ENCODE data around the gene HRH2. TPM values are rescaled to one million over a fixed set of nuclear protein-coding genes. Genes with fewer than 3 reads are reported as not detected.

HRH2 gene
- total RNA-seq, 2 donors from 2014 or later, result 0.78 TPM; not detected in 1

DNA sequence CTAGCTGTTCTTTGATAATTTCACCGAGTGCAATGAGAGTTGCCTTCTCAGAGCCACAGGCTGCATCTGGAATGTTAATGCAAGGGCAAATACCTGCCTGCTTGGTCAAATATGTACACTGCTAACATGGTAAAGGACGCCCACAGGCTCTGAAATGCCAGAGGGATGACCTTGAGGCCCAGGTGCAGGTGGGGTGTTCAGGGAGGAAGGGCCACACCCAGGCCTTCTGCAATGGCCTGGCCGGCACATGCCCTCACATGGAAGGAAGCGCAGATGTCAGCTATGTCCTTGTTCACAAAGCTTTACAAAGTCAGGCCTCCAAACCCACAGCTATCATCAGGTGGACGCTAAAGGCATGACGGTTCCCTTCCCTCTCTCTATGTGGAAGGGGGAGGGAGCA lies 48.6 kb downstream of the HRH2 start:
- Histone ChIP-seq H3K27me3 (no peaks in the 10 kb centered on the region), H3K4me1 (peaks cover 9% of the 10 kb centered on the region), H3K4me3 (no peak overlapping the region), H3K9me3 (no peaks in the 10 kb centered on the region), H3K27ac (no peak overlapping the region), H3K36me3 (replicated peaks in 1 of 2; ENCODE audit: insufficient read depth in 1 of 2, low read depth in 2 of 2) (no peaks in the 10 kb centered on the region)
- TF ChIP-seq, protein P1, sequence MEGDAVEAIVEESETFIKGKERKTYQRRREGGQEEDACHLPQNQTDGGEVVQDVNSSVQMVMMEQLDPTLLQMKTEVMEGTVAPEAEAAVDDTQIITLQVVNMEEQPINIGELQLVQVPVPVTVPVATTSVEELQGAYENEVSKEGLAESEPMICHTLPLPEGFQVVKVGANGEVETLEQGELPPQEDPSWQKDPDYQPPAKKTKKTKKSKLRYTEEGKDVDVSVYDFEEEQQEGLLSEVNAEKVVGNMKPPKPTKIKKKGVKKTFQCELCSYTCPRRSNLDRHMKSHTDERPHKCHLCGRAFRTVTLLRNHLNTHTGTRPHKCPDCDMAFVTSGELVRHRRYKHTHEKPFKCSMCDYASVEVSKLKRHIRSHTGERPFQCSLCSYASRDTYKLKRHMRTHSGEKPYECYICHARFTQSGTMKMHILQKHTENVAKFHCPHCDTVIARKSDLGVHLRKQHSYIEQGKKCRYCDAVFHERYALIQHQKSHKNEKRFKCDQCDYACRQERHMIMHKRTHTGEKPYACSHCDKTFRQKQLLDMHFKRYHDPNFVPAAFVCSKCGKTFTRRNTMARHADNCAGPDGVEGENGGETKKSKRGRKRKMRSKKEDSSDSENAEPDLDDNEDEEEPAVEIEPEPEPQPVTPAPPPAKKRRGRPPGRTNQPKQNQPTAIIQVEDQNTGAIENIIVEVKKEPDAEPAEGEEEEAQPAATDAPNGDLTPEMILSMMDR (IDR thresholded peaks at IDR 0.05), result no peak
- no peak for TF ChIP-seq POLR2A (IDR thresholded peaks at IDR 0.05)
- DNase-seq (peak; percentile 9 to 63 (median 53)), ATAC-seq (no peak)
- 19 to 23% methylated on average over 6 of the region's 6 CpGs for WGBS, 2 donors
- intact Hi-C loops (cut with DNase I), result no loop called here

DNA sequence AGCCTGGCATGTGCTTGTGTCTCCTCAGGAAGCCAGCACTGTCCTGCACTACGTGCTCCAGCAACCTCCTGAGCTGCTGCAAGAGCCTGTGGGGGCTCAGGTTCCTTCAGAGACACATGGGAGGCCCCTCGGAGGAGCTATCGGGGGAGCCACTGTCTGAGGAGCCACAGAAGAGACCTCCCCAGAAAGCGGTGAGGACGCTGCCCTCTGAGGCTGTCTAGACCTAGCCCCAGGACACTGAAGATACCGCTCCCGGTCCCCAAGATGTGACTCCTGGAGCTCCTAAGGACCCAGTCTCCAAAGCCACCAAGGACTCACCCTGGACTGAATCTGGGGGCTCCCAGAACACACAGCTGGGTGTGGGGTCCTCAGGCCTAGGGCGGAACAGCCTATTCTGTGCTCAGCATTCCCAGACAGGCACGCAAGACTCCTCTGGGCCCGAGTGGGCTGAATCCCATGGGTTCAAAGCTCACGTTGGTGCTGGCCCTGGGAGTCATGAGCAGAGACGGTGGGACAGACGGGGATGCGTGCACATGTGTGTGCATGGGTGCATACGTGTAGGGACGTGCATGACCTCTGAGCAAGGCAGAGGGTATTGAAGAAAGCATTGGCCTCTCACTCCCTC lies 50.0 kb downstream of the HRH2 start:
- DNase-seq (peak in 1 of 4 donors; percentile 4), ATAC-seq (no peak)
- no peak for TF ChIP-seq POLR2A (IDR thresholded peaks at IDR 0.05)
- TF ChIP-seq, protein P1 (IDR thresholded peaks at IDR 0.05), result no peak
- no peak overlapping the region for H3K27ac ChIP-seq
- no peaks in the 10 kb centered on the region for H3K36me3 ChIP-seq (replicated peaks in 1 of 2; ENCODE audit: insufficient read depth in 1 of 2, low read depth in 2 of 2)
- no peaks in the 10 kb centered on the region for H3K9me3 ChIP-seq
- H3K4me1 ChIP-seq, result peaks cover 9% of the 10 kb centered on the region
- H3K27me3 ChIP-seq, result no peaks in the 10 kb centered on the region
- no peak overlapping the region for H3K4me3 ChIP-seq
- 92 to 96% methylated on average over 8 to 16 of the region's 16 CpGs for WGBS, 2 donors
- intact Hi-C loops (cut with DNase I), result no loop called here

DNA sequence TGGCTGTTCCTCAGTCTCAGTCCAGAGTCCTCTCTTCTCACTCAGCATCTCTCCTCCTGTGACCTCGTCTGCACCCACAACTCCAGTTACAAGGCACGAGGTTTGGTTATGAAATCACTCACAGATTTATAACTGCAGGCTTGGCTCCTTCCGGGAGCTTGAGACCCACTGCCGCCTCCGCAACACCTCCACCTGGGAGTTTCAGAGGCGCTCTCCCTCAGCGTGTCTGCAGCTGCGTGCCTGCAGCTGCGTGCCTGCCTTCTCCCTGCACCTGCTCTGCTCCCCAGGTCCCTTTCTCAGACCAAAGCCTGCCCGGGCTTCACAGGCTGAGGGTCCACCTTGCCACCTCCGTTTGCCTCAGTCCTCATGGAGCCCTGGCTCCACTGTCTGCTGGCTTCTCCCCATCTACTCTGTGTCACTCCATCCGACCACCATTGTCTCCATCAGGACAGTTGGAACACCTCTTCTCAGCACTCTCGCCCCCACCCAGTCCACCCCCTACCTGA lies 51.5 kb downstream of the HRH2 start:
- Histone ChIP-seq H3K27ac (no peak overlapping the region), H3K4me3 (no peak overlapping the region), H3K9me3 (peaks cover 0 to 6% (median 0%) of the 10 kb centered on the region in 3 donors), H3K36me3 (replicated peaks in 1 of 2; ENCODE audit: insufficient read depth in 1 of 2, low read depth in 2 of 2) (no peaks in the 10 kb centered on the region), H3K27me3 (no peaks in the 10 kb centered on the region), H3K4me1 (peaks cover 9% of the 10 kb centered on the region)
- intact Hi-C loops (cut with DNase I), result no loop called here
- TF ChIP-seq, protein P1 (IDR thresholded peaks at IDR 0.05), result no peak
- TF ChIP-seq POLR2A (IDR thresholded peaks at IDR 0.05), result no peak
- 78% methylated on average over 13 of the region's 13 CpGs for WGBS, 2 donors
- peak in 1 of 4 donors; percentile 2 for DNase-seq
- no peak for ATAC-seq

DNA sequence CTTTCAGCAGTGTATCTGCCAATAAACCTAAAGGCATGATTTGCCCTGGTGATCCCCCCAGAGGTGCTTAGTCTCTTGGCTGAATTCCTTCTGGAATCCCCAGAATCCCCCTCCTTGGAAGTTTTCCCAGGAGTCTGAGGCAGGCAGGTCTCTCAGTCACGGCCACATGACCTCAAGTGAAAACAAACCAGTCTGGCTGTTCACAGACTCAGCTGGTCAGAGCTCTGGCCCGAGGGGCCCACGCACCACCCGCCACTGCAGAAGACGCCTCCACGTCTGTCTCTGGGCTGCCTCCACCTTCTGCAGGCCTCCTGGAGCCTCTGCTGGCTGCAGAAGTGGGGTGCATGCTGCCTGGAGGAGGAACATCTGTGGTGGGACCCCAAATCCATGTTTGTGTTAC lies 52.5 kb downstream of the HRH2 start:
- WGBS, 2 donors, result 95 to 100% methylated on average over 5 to 6 of the region's 6 CpGs
- ATAC-seq (no peak), DNase-seq (no peak)
- Histone ChIP-seq H3K27me3 (no peaks in the 10 kb centered on the region), H3K36me3 (replicated peaks in 1 of 2; ENCODE audit: insufficient read depth in 1 of 2, low read depth in 2 of 2) (no peaks in the 10 kb centered on the region), H3K4me1 (peaks cover 9% of the 10 kb centered on the region), H3K4me3 (no peak overlapping the region), H3K27ac (no peak overlapping the region), H3K9me3 (peaks cover 0 to 7% (median 0%) of the 10 kb centered on the region in 3 donors)
- TF ChIP-seq, protein P1 (IDR thresholded peaks at IDR 0.05), result no peak
- TF ChIP-seq POLR2A (IDR thresholded peaks at IDR 0.05), result no peak
- intact Hi-C loops (cut with DNase I), result loop anchor here (5.0 kb wide), 1 partner anchor 178 kb away; no protein-coding TSS in a partner anchor

DNA sequence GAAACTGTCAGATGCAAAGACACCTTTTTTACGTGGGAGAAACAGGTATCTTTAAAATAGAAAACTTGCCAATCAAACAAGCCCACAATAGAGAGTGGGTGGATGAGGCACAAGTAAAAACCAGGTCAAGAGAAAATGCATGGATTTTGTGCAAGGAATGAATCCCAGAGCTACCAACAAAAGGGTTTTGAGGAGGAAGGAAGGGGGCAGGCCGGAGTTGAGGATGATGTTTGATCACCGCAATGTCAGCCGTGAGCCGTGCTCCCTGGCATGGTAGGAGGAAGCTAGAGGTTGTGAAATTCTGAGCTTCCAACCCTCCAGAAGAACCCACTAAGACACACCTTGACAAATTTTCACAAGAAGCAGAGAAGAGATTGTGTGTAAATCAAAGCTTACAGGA lies 53.2 kb downstream of the HRH2 start:
- Histone ChIP-seq H3K27ac (no peak overlapping the region), H3K4me3 (no peak overlapping the region), H3K27me3 (no peaks in the 10 kb centered on the region), H3K36me3 (replicated peaks in 1 of 2; ENCODE audit: insufficient read depth in 1 of 2, low read depth in 2 of 2) (no peaks in the 10 kb centered on the region), H3K4me1 (peaks cover 9% of the 10 kb centered on the region), H3K9me3 (peaks cover 0 to 7% (median 0%) of the 10 kb centered on the region in 3 donors)
- TF ChIP-seq, protein P1 (IDR thresholded peaks at IDR 0.05), result no peak
- no peak for TF ChIP-seq POLR2A (IDR thresholded peaks at IDR 0.05)
- intact Hi-C loops (cut with DNase I), result loop anchor here (5.0 kb wide), 1 partner anchor 179 kb away; no protein-coding TSS in a partner anchor
- 78 to 81% methylated on average over 5 of the region's 5 CpGs for WGBS, 2 donors
- no peak for ATAC-seq
- DNase-seq, result no peak

Measured in body of pancreas (tissue), 4 donors.